Activated T-helper 1 cell treated with Interleukin-2 at 50 U/mL for 16 hours (primary cell): ENCODE results near the gene E2F7.

Experiments used
- DNase-seq: peaks from one replicate; pipeline ENCODE4 v3.0.0-alpha.2; 2020; ENCODE audit warnings: low read depth

Gene E2F7

DNA sequence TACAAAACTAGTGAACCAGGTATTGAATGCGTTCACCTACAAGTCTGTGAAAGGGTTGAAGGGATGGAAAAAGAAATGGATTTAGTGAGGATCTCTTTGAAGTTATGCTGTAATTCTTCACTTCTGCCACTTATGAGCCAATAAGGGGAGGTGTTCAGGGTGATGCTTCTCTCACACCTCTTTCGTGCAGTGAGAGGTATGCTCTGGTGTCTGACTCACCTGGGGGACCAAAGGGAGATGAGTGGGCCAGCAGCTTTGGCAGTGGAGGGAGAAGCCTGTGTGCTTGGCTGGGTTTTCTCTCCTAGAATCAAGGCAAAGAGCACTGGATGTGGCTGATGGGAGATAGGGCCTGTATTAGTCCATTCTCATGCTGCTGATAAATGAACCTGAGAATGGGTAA lies 45.4 kb downstream of the E2F7 start:
- no peak for DNase-seq

DNA sequence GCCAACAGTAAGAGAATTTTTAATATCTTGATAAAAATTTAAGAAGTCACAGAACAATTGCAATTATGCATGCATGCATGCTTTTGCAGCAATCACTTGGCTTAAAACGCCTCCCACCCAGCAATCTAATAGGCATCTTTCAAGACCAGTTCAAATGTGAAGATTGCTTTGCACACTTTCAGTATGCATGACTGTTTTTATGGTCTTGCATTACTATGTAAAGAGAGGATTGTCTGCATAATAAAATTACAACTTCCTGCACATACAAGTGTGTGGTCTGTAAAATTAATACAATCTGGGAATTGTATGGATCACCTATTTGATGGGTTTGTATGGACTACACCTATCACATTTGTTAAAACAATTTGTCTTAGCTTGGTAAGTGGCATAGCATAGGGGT lies 48.8 kb downstream of the E2F7 start:
- no peak for DNase-seq

DNA sequence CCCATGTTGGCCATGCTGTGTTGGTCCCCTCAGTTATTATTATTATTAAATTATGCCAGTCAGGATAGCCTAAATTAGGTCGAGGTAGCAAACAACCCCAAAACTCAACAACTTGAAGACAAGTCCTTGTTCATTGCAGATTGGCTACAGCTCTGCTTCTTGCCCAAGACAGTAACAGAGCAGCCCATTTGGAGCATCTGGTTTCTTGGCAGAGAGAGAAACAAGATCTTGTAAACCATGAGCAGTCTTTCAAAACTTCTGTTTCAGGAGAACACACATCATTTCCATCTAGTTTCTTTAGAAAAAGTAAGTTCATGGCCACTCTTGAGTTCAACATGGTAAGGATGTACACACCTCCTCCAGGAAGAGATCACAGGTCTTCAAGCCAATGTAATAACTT lies 52.3 kb downstream of the E2F7 start:
- DNase-seq, result no peak

DNA sequence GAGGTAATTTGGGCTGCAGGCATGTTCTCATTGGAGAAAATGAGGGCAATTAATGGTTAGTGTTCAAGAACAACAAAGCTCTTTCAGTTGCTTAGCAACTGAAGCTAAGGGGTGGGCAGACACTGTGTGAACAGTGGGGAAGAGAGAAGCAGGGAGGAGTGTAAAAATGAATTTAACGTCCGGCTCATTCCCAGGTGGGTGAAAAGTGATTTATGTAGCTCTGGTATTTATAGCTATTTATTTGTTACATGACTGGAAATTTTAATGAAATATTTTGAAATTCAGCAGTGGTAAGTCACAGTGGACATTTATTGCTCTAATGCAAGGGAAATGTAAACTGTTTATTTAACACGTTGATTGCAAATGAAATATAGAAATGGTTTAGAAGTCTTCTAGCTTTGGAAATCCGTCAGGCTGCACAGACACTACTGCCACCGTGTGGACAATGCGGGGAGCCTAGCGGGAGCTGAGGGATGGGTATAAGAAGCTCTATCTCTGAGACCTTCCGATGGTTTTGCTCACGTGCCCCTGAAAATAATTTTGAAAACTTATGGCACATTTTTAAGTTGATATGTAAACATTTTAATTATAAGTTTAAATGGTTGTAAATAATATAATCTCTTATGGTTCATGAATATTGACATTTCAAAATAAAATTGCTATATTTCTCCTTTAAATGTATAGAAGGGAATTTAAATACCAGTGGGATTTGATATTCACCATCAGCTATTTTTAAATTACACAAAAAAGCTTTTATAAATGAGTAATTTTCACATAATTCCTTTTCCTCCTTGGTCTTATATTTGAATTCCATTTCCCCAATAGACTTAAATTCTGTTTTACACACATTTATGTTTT lies 54.4 kb downstream of the E2F7 start:
- DNase-seq, result peak; percentile 23

DNA sequence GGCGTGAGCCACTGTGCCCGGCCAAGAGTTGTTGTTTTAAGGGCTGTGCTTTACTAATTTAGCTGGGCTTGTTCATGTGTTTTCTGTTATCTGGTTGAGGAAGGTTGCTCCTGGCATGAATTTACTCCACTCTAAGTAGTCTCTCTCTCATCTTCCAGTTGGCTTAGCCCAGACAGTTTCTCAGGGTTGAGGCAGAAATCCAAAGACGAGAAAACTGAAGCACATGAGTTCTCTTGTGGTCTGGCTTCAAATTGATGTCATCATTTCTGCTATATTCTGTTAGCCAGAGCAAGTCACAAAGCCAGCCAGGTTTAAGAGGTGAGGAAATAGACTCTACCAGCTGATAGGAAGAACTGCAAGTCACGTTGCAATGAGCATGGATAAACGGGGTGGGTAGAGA lies 57.9 kb downstream of the E2F7 start:
- no peak for DNase-seq

DNA sequence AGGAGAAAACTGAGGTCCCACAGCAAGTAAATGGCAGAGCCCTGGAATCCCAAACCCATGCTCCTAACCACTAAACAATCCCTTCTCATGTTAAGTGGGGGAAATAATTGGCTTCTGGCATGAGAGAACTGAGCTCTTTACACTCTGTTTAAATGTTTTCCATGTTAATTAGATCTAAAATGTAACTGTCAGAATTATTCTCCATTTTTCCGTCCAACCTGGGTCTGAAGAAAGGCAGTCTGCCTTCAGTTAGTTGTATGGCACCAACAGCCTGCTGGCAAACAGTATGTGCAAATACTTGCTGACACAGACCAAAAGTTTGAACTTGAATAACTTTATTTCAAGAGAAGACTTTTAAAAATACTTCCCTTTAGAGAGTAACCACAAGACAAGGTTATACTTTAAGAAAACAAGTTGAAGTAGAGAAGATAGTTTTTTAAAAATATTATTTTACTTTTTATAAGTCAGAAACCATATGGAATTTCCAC lies 59.7 kb downstream of the E2F7 start:
- no peak for DNase-seq

DNA sequence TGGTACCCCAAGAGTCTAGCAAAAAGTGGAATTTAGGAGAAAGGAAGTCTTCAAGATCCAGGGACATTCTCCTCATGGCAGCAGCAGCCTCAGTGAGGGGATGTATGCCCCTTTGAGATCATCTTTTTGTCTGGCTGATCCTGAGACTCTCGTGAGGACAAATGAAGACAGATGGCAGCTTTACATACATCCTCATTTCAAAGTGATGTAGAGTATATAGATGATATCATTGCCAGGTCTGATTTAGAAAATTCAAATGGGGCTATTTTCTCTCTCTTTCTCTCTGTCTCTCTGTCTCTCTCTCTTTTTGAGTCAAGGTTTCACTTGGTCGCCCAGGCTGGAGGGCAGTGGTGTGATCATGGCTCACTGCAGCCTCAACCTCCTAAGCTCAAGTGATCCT lies 61.5 kb downstream of the E2F7 start:
- no peak for DNase-seq

DNA sequence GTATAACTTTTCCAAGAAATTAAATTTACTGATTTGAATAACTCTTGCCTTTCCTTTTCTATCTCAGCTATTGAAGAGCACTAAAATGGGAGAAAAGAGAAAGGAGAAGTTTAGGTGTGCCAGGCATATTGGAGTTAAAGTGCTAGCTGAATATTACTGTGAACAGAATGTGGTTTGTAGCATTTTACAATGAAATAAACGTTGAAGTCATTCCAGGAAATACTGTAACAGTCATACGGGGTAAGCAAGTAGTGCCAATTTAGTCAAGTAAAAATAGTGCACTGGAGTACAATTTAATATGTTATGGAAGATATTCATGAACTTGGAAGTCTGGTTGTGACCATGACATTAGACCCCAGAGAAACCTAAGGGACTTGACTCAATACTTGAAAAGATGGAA lies 62.1 kb downstream of the E2F7 start:
- no peak for DNase-seq

DNA sequence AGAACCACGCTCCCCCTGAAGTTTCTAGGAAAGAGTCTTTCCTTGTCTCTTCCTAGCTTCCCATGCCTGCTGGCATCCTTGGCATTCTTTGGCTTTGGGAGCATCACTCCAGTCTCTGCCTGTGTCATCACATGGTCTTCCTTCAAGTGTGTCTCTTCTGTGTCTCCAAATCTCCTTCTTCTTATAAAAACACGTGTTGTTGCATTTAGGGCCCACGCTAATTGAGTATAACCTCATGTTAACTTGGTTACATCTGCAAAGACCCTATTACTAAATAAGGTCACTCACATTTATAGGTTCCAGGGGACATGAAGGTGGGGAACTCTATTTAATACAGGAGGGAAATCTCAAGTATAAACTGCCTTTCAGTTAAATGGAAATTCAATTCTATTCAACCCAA lies 63.0 kb downstream of the E2F7 start:
- no peak for DNase-seq

DNA sequence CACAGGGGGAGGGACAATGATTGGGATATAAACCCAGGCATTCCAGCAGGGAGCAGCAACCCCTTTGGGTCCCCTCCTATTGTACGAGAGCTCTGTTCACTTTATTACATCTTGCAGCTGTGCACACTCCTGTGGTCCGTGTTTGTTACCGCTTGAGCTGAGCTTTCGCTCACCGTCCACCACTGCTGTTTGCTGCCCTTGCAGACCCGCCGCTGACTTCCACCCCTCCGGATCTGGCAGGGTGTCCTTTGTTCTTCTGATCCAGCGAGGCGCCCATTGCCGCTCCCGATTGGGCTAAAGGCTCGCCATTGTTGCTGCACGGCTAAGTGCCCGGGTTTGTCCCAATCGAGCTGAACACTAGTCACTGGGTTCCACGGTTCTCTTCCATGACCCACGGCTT lies 64.1 kb downstream of the E2F7 start:
- no peak for DNase-seq

DNA sequence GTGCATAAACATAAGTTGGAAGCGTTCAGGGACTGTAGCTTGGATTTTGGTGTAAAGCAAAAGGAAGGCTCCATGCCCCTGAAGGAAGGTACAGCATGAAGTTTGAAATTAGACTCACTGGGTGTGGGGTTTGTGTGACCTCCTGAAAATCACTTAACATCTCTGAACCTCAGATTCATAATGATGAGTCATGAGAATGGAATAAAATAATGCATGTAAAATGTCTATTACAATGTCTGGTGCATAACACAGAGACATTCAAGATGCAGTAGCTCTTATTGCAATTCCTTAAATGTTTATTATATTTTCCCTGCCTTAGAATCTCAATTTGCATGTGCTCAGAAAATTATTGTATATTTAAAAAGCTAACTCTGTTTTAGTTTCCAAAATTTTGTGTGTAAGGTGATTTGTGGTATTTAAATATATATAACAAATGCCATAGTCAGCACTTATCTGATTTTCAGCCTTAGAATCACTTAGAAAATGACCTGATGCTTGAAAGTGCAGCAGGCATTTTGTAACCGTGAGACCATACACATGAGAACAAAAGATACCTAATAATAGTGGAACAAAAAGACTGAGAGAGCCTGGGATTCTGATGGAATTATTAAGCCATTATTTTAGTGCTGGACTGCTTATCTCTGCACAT lies 66.3 kb downstream of the E2F7 start:
- no peak for DNase-seq

DNA sequence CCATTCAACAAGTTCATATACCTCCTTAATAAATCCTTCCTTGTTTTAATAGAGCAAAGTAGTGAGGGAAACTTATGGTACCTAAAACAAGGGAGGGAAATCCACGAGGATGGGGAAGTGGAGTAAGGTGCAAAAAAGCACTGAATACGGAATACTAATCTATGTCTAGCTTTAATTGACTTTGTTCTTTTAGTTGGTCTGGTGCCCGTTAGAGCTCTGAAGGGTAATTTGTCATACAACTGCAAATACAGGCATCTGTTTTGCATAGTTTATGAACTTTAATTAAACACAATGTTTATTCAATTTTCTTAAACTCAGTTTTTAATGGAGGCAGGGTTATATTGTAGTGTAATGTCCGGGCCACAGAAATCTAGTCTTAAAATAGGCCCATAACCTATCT lies 67.0 kb downstream of the E2F7 start:
- DNase-seq, result no peak

DNA sequence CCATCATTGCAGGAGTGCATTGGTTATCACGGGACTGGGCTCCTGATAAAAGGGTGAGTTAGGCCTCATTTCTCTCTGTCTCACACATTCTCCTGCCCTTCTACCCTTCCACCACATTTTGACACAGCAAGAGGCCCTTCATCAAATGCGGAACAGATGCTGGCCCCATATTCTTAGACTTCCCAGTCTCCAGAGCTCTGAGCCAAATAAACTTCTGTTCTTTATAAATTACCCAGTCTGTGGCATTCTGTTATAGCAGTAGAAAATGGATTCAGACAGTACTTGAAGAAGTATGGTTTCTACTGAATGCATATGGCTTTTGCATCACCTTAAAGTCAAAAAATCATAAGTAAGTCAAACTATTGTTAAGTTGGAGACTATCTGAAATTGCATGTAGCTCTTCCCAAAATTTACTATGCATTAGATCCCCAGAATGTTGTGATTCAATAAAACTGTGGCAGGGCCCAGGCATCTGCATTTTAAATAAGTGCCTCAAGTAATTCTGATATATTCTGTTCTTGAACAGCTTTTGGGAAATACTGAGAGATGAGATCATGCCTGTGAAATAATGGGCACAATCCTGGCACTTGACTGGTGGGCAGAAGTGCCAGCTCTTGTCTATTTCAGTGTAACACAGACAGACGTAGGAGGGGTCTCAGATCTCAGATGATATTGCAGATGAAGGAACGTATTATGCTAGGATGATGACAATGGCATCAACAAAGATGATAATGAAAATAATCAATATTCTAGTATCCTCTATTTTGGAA lies 68.2 kb downstream of the E2F7 start:
- no peak for DNase-seq

DNA sequence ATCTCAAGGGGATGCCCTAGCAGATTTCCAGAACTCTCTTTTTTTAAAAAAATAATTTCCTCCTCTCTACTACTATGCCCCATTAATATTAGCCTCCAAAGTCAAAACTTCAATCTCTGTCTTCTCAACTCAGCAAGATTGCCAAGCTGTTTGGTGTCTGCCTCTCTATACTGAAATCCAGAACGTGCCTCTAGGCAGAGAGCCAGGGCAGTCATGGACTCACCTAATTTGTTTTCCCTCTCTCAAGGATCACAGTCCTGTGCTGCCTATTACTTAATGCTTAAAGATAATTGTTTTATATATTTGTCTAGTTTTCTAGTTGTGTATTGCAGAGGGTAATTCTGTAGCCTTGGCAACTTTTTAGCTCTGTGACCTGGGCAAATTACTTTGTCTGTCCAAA lies 74.7 kb downstream of the E2F7 start:
- no peak for DNase-seq

DNA sequence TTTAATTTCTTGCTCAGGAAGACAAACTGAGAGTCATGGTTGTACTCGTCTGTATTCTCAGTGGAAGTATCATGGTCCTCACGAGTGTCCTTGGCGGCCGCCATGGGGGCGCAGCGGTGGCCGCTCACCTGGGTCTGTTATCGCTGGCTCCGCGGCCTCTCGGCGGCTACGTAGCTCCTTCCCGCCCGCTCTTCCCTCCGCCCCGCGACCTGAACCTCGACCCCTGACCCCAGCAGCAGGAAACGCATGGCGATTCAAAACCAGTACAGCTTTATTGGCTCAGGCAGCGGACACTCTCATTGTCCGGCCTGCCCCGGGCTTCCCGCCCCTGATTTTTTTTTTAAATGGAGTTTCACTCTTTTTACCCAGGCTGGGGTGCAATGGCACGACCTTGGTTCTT lies 80.8 kb downstream of the E2F7 start:
- DNase-seq, result no peak

DNA sequence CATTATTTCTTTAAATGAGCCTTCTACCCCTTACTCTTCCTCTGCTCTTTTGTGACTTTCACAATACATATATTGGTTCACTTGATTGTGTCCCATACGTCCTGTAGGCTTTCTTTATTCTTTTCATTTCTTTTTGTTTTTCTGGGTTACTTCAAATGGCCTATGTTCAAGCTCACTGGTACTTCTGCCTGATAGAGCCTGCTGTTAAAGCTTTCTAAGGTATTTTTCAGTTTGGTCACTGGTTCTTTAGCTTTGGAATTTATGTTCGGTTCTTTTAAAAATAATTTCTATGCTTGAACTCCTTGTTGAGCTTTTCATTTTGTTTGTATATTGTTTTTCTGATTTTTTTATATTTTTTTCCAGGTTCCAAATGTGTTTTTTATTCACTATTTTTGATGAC lies 81.9 kb downstream of the E2F7 start:
- DNase-seq, result no peak

DNA sequence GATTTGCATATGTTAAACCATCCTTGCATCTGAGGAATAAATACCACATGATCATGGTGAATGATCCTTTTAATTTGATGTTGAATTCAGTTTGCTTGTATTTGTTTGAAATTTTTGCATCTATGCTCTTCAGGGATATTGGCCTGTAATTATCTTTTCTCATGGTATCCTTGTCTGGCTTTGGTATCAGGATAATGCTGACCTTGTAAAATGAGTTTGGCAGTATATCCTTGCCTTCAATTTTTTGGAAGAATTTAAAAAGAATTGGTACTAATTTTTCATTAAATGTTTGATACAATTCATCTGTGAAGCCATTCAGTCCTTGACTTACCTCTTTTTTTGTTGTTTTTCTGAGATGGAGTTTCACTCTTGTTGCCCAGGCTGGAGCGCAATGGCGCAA lies 85.2 kb downstream of the E2F7 start:
- DNase-seq, result no peak

DNA sequence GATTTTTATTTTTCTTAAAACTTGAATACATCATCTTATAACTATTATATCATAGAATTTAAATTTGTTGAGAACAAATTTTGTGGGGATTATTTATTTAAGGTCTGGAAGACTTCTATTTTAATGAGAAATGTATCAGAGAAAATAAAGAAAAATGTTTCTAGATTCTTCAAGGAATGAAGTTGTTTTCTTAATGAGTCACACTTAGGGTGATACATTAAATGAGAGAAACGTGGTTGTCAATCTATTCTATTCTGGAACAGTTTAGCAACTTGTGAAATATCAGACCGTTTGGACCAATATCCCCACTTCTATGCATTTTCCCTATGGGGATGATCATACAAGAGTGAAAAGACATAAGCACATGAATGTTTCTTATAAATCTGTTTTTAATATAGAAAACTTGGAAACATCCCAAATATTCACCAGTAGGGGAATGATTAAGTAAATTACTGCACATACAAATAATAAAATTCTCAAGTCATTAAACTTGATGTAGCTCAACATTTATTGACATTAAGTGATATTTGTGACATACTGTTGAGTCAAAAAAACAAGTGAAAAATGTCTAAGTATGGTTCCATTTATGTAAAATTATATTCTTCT lies 88.5 kb downstream of the E2F7 start:
- no peak for DNase-seq
